ENCODE results near the gene CUX1.
"Not testable (repeated sequence)": the region's sequence is repeated elsewhere in the genome, so short reads cannot be mapped to it uniquely, and the experiment has no call there.

The CUX1 gene

GRCh38 chr7:102000123-102000522 is 182.7 kb downstream of the CUX1 start:
- no peak for DNase-seq (ENCODE audit: low read depth, low spot score)

- DNase-seq (ENCODE audit: low read depth, low spot score), result no peak
Measured at GRCh38 chr7:102004229-102004628, 186.8 kb downstream of the CUX1 start.

GRCh38 chr7:102004848-102005247 is 187.4 kb downstream of the CUX1 start:
- DNase-seq (ENCODE audit: low read depth, low spot score), result no peak

- DNase-seq (ENCODE audit: low read depth, low spot score), result no peak
Measured at GRCh38 chr7:102005933-102006480, 188.6 kb downstream of the CUX1 start.

- DNase-seq (ENCODE audit: low read depth, low spot score), result no peak
Measured at GRCh38 chr7:102006695-102007094, 189.3 kb downstream of the CUX1 start.

- no peak for DNase-seq (ENCODE audit: low read depth, low spot score)
Measured at GRCh38 chr7:102008535-102009262, 191.3 kb downstream of the CUX1 start.

- no peak for DNase-seq (ENCODE audit: low read depth, low spot score)
Measured at GRCh38 chr7:102009628-102010027, 192.2 kb downstream of the CUX1 start.

GRCh38 chr7:102012112-102012830 is 194.8 kb downstream of the CUX1 start:
- not testable (repeated sequence) for DNase-seq (ENCODE audit: low read depth, low spot score)

- DNase-seq (ENCODE audit: low read depth, low spot score), result no peak
Measured at GRCh38 chr7:102012941-102013461, 195.6 kb downstream of the CUX1 start.

GRCh38 chr7:102018876-102019275 is 201.4 kb downstream of the CUX1 start:
- no peak for DNase-seq (ENCODE audit: low read depth, low spot score)

- DNase-seq (ENCODE audit: low read depth, low spot score), result no peak
Measured at GRCh38 chr7:102019461-102019860, 202.0 kb downstream of the CUX1 start.

- DNase-seq (ENCODE audit: low read depth, low spot score), result no peak
Measured at GRCh38 chr7:102021841-102022618, 204.6 kb downstream of the CUX1 start.

GRCh38 chr7:102024005-102024768 is 206.8 kb downstream of the CUX1 start:
- DNase-seq (ENCODE audit: low read depth, low spot score), result no peak

- DNase-seq (ENCODE audit: low read depth, low spot score), result no peak
Measured at GRCh38 chr7:102024769-102025391, 207.5 kb downstream of the CUX1 start.

- not testable (repeated sequence) for DNase-seq (ENCODE audit: low read depth, low spot score)
Measured at GRCh38 chr7:102025777-102026176, 208.4 kb downstream of the CUX1 start.

- no peak for DNase-seq (ENCODE audit: low read depth, low spot score)
Measured at GRCh38 chr7:102028206-102028826, 210.9 kb downstream of the CUX1 start.

GRCh38 chr7:102029616-102030015 is 212.2 kb downstream of the CUX1 start:
- DNase-seq (ENCODE audit: low read depth, low spot score), result no peak

- DNase-seq (ENCODE audit: low read depth, low spot score), result no peak
Measured at GRCh38 chr7:102030696-102031095, 213.3 kb downstream of the CUX1 start.

GRCh38 chr7:102036958-102037357 is 219.5 kb downstream of the CUX1 start:
- no peak for DNase-seq (ENCODE audit: low read depth, low spot score)

GRCh38 chr7:102039706-102040105 is 222.3 kb downstream of the CUX1 start:
- no peak for DNase-seq (ENCODE audit: low read depth, low spot score)

Data from smooth muscle cell of the brain vasculature (primary cell).